PC-3 (cell line): ENCODE results near the gene MED12L. TPM values are rescaled to one million over a fixed set of nuclear protein-coding genes. Genes with fewer than 3 reads are reported as not detected.

Experiments
- ATAC-seq: fragments of 200-7000 bp; cut with Tn5 transposase; 2 replicates; pipeline ENCODE4 v1.9.1; 2020; ENCODE audit warnings: mild to moderate bottlenecking, moderate library complexity
- BruUV-seq: library from RNA; stranded (reverse); fragments of 400-500 nt; replicated peaks from 2 replicates; lab custom pipeline; 2021; lab: Mats Ljungman, UMichigan
- CTCF ChIA-PET: fragments of 300-600 bp; sonication (Branson Sonifier 250); formaldehyde crosslinking; loops from one replicate; lab custom pipeline; 2022; ENCODE audit warnings: antibody characterized with exemption; lab: Charles Lee
- POLR2A ChIA-PET: fragments of 300-600 bp; sonication (Branson Sonifier 250); formaldehyde crosslinking; loops from one replicate; lab custom pipeline; 2022; ENCODE audit warnings: antibody characterized with exemption; ENCODE audit not compliant: unreplicated experiment; lab: Charles Lee
- DNase-seq: peaks from one replicate; pipeline ENCODE4 v3.0.0-alpha.2; 2015
- H2AFZ ChIP-seq: fragments of 300-600 bp; sonication (generic); 2 replicates; pipeline ENCODE4 v1.6.0; 2016; ENCODE audit warnings: antibody characterized with exemption, low read length
- H3F3A ChIP-seq: fragments of 300-600 bp; sonication (generic); one replicate; pipeline ENCODE4 v1.6.0; 2017; ENCODE audit warnings: antibody characterized with exemption, low read length, control low read depth, mild to moderate bottlenecking; ENCODE audit not compliant: unreplicated experiment
- H3K27ac ChIP-seq: fragments of 300-600 bp; sonication (generic); 2 replicates; pipeline ENCODE4 v1.5.1; 2016; ENCODE audit warnings: mild to moderate bottlenecking, low read length
- H3K27me3 ChIP-seq: fragments of 300-600 bp; sonication (generic); 2 replicates; pipeline ENCODE4 v1.6.1; 2016; ENCODE audit warnings: low read length, mixed read lengths
- H3K36me3 ChIP-seq: fragments of 300-600 bp; sonication (generic); 2 replicates; pipeline ENCODE4 v1.6.1; 2016; ENCODE audit warnings: low read depth, mixed run types, low read length, mixed read lengths
- H3K4me1 ChIP-seq: fragments of 300-600 bp; sonication (generic); 2 replicates; pipeline ENCODE4 v1.5.1; 2016; ENCODE audit warnings: low read length; ENCODE audit not compliant: insufficient read depth
- H3K4me2 ChIP-seq: fragments of 300-600 bp; sonication (generic); 2 replicates; pipeline ENCODE4 v1.6.0; 2016; ENCODE audit warnings: low read length
- H3K4me3 ChIP-seq: fragments of 300-600 bp; sonication (generic); 2 replicates; pipeline ENCODE4 v1.5.1; 2016; ENCODE audit warnings: mild to moderate bottlenecking, low read length, mixed read lengths
- H3K79me2 ChIP-seq: fragments of 300-600 bp; sonication (generic); 2 replicates; pipeline ENCODE4 v1.6.1; 2017; ENCODE audit warnings: low read length, mixed read lengths
- H3K9ac ChIP-seq: fragments of 300-600 bp; sonication (generic); 2 replicates; pipeline ENCODE4 v1.6.0; 2016; ENCODE audit warnings: mild to moderate bottlenecking, low read length
- H3K9me2 ChIP-seq: fragments of 300-600 bp; sonication (generic); replicated peaks from 2 replicates; pipeline ENCODE4 v1.6.1; 2016; ENCODE audit warnings: mixed run types, low read length, mixed read lengths
- H3K9me3 ChIP-seq: fragments of 300-600 bp; sonication (generic); 2 replicates; pipeline ENCODE4 v1.6.1; 2016; ENCODE audit warnings: low read length, mixed read lengths
- H4K20me1 ChIP-seq: fragments of 300-600 bp; sonication (generic); 2 replicates; pipeline ENCODE4 v1.6.1; 2016; ENCODE audit warnings: low read length, mixed read lengths
- CTCF ChIP-seq: fragments of 300-600 bp; sonication (generic); conservative IDR thresholded peaks from 2 replicates; pipeline ENCODE4 v1.5.1; 2017; ENCODE audit warnings: antibody characterized with exemption, low read depth, mild to moderate bottlenecking, low read length
- EZH2 ChIP-seq: fragments of 300-600 bp; sonication (generic); IDR thresholded peaks from one replicate; pipeline ENCODE4 v1.6.1; 2017; ENCODE audit warnings: antibody characterized with exemption, mild to moderate bottlenecking, low read length; ENCODE audit not compliant: unreplicated experiment
- EZH2phosphoT487 ChIP-seq: fragments of 300-600 bp; sonication (generic); IDR thresholded peaks from 2 replicates; pipeline ENCODE4 v1.6.1; 2018; ENCODE audit warnings: mild to moderate bottlenecking, antibody characterized with exemption, low read length, borderline replicate concordance
- intact Hi-C: fragments of 100-400 bp; cut with micrococcal nuclease; formaldehyde crosslinking; loops from 2 replicates; pipeline ENCODE4 v1.9.0; 2023
- total RNA-seq: library from RNA; depleted of rRNA; stranded (reverse); fragments of >200 nt; gene quantifications from 2 replicates; pipeline ENCODE4 v1.2.3, GENCODE V29; 2014

The MED12L gene
- total RNA-seq, 1 experiment from 2014 or later = 0.55 TPM

- peaks cover 11% of the 10 kb centered on the region for H3K4me1 ChIP-seq
- no peaks in the 10 kb centered on the region for H3K9me3 ChIP-seq
- TF ChIP-seq CTCF = no peak
- no peak for TF ChIP-seq EZH2phosphoT487
- TF ChIP-seq EZH2 = no peak
- DNase-seq (no peak), ATAC-seq (no peak)
- intact Hi-C loops = loop anchor here (2.0 kb wide), 1 partner anchor 59 kb away; no protein-coding TSS in a partner anchor
- no peaks in the 10 kb centered on the region for H3K36me3 ChIP-seq
- peaks cover 33% of the 10 kb centered on the region for H3K27me3 ChIP-seq
- H2AFZ ChIP-seq = no peak overlapping the region
- ChIA-PET CTCF (no interaction called here), POLR2A (no interaction called here)
- no peak overlapping the region for H3K9ac ChIP-seq
- no TSS peak for BruUV-seq
- peak overlapping the region; percentile 73; the same call in 1 of the 2 replicates for H3K4me3 ChIP-seq
- H3F3A ChIP-seq = no peaks in the 10 kb centered on the region
- peak overlapping the region; percentile 91 for H3K4me2 ChIP-seq
- no peak overlapping the region for H3K27ac ChIP-seq
- H3K9me2 ChIP-seq = no peaks in the 10 kb centered on the region
- H3K79me2 ChIP-seq = no peaks in the 10 kb centered on the region
- H4K20me1 ChIP-seq = no peaks in the 10 kb centered on the region
These were observed 2.2 kb downstream of the MED12L start for GRCh38 chr3:151087648-151088047.

- H3F3A ChIP-seq = no peaks in the 10 kb centered on the region
- ChIA-PET CTCF (no interaction called here), POLR2A (no interaction called here)
- no peak overlapping the region for H3K4me3 ChIP-seq
- peaks cover 20% of the 10 kb centered on the region for H3K27me3 ChIP-seq
- TF ChIP-seq CTCF (no peak), EZH2phosphoT487 (no peak), EZH2 (no peak)
- peak; percentile 47 for DNase-seq
- H3K79me2 ChIP-seq = no peaks in the 10 kb centered on the region
- BruUV-seq = no TSS peak
- ATAC-seq = peak; percentile 42
- no peak overlapping the region for H3K9ac ChIP-seq
- H3K27ac ChIP-seq = no peak overlapping the region
- no peaks in the 10 kb centered on the region for H3K36me3 ChIP-seq
- no peaks in the 10 kb centered on the region for H3K9me3 ChIP-seq
- H3K4me2 ChIP-seq = no peak overlapping the region
- no peaks in the 10 kb centered on the region for H4K20me1 ChIP-seq
- H3K4me1 ChIP-seq = peaks cover 6% of the 10 kb centered on the region; the same call in 1 of the 2 replicates
- H2AFZ ChIP-seq = no peak overlapping the region
- H3K9me2 ChIP-seq = no peaks in the 10 kb centered on the region
- intact Hi-C loops = no loop called here
These were observed 6.4 kb downstream of the MED12L start for GRCh38 chr3:151091685-151092345.

- Histone ChIP-seq H3K4me1 (peaks cover 6% of the 10 kb centered on the region; the same call in 1 of the 2 replicates), H3K9me3 (no peaks in the 10 kb centered on the region), H3K27me3 (peaks cover 8% of the 10 kb centered on the region; the same call in 1 of the 2 replicates), H4K20me1 (no peaks in the 10 kb centered on the region), H3K79me2 (no peaks in the 10 kb centered on the region), H3K36me3 (no peaks in the 10 kb centered on the region), H3K9me2 (no peaks in the 10 kb centered on the region), H3F3A (no peaks in the 10 kb centered on the region), H3K9ac (no peak overlapping the region), H3K4me3 (no peak overlapping the region), H3K4me2 (no peak overlapping the region), H2AFZ (no peak overlapping the region), H3K27ac (no peak overlapping the region)
- DNase-seq (no peak), ATAC-seq (no peak)
- CTCF ChIA-PET = no interaction called here
- no TSS peak for BruUV-seq
- intact Hi-C loops = no loop called here
- TF ChIP-seq EZH2 = no peak
- POLR2A ChIA-PET = no interaction called here
These were observed 7.7 kb downstream of the MED12L start for GRCh38 chr3:151093148-151093547.
